ENCODE measurements around the gene TACO1.

The TACO1 gene

DNA sequence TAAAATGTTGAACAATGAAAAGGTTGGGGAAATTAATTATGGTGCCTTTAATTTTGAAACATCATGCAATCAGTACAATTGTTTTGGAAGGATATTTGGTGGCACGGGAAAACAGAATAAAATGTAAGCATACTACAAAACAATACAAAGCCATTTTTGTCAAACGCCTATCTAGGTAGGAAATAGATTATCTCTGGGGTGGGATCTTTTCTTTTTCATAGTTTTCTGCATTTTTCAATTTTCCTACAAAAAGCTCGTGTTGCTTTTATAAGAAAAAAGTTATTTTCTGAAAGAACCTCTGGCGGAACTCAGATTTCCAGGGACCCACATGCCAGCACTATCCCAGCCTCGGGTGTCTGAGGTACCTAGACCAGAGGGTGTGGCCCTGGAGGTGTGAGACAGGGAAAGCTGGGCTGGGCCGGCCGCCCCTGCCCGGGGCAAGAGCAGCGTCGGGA is 20.6 kb downstream of the TACO1 start:
- Histone ChIP-seq H3K23ac (ENCODE audit: low read depth, low read length, poor library complexity) (peak overlapping the region; percentile 99), H2BK15ac (ENCODE audit: low read length) (peak overlapping the region; percentile 87), H3K27me3 (ENCODE audit: control insufficient read depth in 3 of 3, insufficient read depth in 3 of 3, low read depth in 1 of 3, low read length in 3 of 3) (no peaks in the 10 kb centered on the region), H3K36me3 (replicated peaks in 1 of 2; ENCODE audit: control insufficient read depth in 2 of 2, insufficient read depth in 2 of 2, low read length in 2 of 2) (no peaks in the 10 kb centered on the region), H4K91ac (ENCODE audit: low read depth, low read length, poor library complexity) (no peak overlapping the region), H3K18ac (ENCODE audit: low read length) (peak overlapping the region; percentile 97), H2AK5ac (ENCODE audit: low read depth, low read length) (peak overlapping the region; percentile 56), H4K8ac (ENCODE audit: low read depth, low read length) (no peak overlapping the region), H3K79me1 (ENCODE audit: low read depth, low read length) (peaks cover 4% of the 10 kb centered on the region), H3K4ac (ENCODE audit: low read length) (no peak overlapping the region), H3K4me1 (ENCODE audit: control insufficient read depth in 2 of 2, insufficient read depth in 1 of 2, low read depth in 1 of 2, low read length in 2 of 2) (peaks cover 2 to 17% of the 10 kb centered on the region in 2 donors), H3K14ac (ENCODE audit: low read length) (peak overlapping the region; percentile 84), H2BK12ac (ENCODE audit: low read length) (no peak overlapping the region), H3K27ac (replicated peaks; ENCODE audit: low read length) (peak overlapping the region; percentile 89), H3K4me3 (ENCODE audit: low read length in 2 of 2) (peak overlapping the region; percentile 59 to 81), H2BK5ac (ENCODE audit: low read length) (no peak overlapping the region), H3K4me2 (ENCODE audit: insufficient read depth, low read length, poor library complexity, severe bottlenecking) (peak overlapping the region; percentile 77), H3K9ac (ENCODE audit: low read depth, low read length, poor library complexity) (peak overlapping the region; percentile 92), H2BK120ac (ENCODE audit: low read depth, low read length) (peak overlapping the region; percentile 91), H2AFZ (ENCODE audit: low read length) (peak overlapping the region; percentile 92), H3K9me3 (replicated peaks in 1 of 2; ENCODE audit: control insufficient read depth in 2 of 2, insufficient read depth in 1 of 2, low read depth in 1 of 2, low read length in 2 of 2) (no peaks in the 10 kb centered on the region)
- DNase-seq (ENCODE audit: low spot score): no peak
- WGBS, 2 donors (ENCODE audit: extremely low coverage in 2 of 2, insufficient read length in 2 of 2, insufficient replicate concordance in 1 of 2): no CpG with 5 or more reads among the region's 10 CpGs

DNA sequence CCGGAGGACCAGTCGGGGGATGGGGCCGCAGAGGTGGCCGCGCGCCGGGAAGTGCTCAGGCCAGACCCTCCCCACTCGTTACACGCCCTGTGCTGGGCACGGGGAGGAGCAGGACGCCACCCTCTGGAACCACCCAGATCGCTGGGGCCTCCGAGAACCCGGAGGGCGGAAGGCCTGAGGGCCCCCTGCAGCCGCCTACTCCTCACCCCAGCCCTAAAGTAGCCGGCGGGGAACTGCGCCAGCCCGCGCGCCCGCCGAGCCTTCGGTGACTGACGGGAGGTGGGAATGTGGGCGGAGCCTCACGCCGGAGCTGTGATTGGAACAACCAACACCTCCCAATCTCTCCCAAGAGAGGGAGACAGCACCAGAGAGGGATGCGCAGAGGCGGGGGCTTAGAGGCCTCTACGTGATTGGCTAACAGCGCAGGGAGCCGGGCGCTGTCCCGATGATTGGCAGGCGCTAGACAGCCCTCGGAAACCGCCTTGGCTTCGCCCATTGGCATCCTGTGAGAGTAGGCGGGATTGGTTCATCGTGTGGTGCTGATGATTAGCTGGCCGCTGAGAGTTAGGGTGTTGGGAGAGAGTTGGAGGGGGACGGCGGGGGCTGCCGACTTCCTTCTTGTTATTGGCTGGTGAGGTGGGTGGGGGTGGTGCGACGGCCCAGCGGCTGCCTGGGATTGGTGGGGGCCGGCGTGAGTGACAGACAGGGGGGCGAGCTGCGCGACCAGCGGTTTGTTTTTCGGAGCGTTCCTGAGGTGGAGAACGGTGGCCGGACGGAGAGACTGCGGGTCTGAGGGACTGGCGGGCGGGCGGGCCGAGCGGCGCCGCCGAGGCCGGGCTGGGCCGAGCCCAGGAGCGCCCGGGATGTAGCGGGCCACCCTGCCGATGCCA is 21.2 kb downstream of the TACO1 start, which contains the start of gene MAP3K3:
Gene MAP3K3 (plus strand): TSS at position 734 of the 890 bp plus-strand sequence. CDS start 343 bp downstream, outside the sequence.
- peak within 1 kb of the TSS; percentile 32 for H2BK5ac ChIP-seq (ENCODE audit: low read length)
- peak within 1 kb of the TSS; percentile 91 for H2BK120ac ChIP-seq (ENCODE audit: low read depth, low read length)
- peak within 1 kb of the TSS; percentile 84 for H3K14ac ChIP-seq (ENCODE audit: low read length)
- H3K36me3 ChIP-seq (replicated peaks in 1 of 2; ENCODE audit: control insufficient read depth in 2 of 2, insufficient read depth in 2 of 2, low read length in 2 of 2): no peaks in the 10 kb centered on the region
- no peaks in the 10 kb centered on the region for H3K27me3 ChIP-seq (ENCODE audit: control insufficient read depth in 3 of 3, insufficient read depth in 3 of 3, low read depth in 1 of 3, low read length in 3 of 3)
- H4K8ac ChIP-seq (ENCODE audit: low read depth, low read length): no peak within 1 kb of the TSS
- H4K91ac ChIP-seq (ENCODE audit: low read depth, low read length, poor library complexity): no peak within 1 kb of the TSS
- H3K18ac ChIP-seq (ENCODE audit: low read length): peak within 1 kb of the TSS; percentile 97
- H2BK12ac ChIP-seq (ENCODE audit: low read length): no peak within 1 kb of the TSS
- H3K4me2 ChIP-seq (ENCODE audit: insufficient read depth, low read length, poor library complexity, severe bottlenecking): peak within 1 kb of the TSS; percentile 80
- peak within 1 kb of the TSS; percentile 92 for H3K9ac ChIP-seq (ENCODE audit: low read depth, low read length, poor library complexity)
- H3K9me3 ChIP-seq (replicated peaks in 1 of 2; ENCODE audit: control insufficient read depth in 2 of 2, insufficient read depth in 1 of 2, low read depth in 1 of 2, low read length in 2 of 2): no peaks in the 10 kb centered on the region
- H3K4ac ChIP-seq (ENCODE audit: low read length): no peak within 1 kb of the TSS
- peak within 1 kb of the TSS; percentile 92 for H2AFZ ChIP-seq (ENCODE audit: low read length)
- peak within 1 kb of the TSS; percentile 89 for H3K27ac ChIP-seq (replicated peaks; ENCODE audit: low read length)
- peaks cover 2 to 17% of the 10 kb centered on the region in 2 donors for H3K4me1 ChIP-seq (ENCODE audit: control insufficient read depth in 2 of 2, insufficient read depth in 1 of 2, low read depth in 1 of 2, low read length in 2 of 2)
- H3K79me1 ChIP-seq (ENCODE audit: low read depth, low read length): peaks cover 4% of the 10 kb centered on the region
- no CpG with 5 or more reads among the region's 75 CpGs for WGBS, 2 donors (ENCODE audit: extremely low coverage in 2 of 2, insufficient read length in 2 of 2, insufficient replicate concordance in 1 of 2)
- peak within 1 kb of the TSS; percentile 56 for H2AK5ac ChIP-seq (ENCODE audit: low read depth, low read length)
- H3K23ac ChIP-seq (ENCODE audit: low read depth, low read length, poor library complexity): peak within 1 kb of the TSS; percentile 99
- peak within 1 kb of the TSS; percentile 87 for H2BK15ac ChIP-seq (ENCODE audit: low read length)
- DNase-seq (ENCODE audit: low spot score): peak; percentile 100
- H3K4me3 ChIP-seq (ENCODE audit: low read length in 2 of 2): peak within 1 kb of the TSS; percentile 88 to 98

DNA sequence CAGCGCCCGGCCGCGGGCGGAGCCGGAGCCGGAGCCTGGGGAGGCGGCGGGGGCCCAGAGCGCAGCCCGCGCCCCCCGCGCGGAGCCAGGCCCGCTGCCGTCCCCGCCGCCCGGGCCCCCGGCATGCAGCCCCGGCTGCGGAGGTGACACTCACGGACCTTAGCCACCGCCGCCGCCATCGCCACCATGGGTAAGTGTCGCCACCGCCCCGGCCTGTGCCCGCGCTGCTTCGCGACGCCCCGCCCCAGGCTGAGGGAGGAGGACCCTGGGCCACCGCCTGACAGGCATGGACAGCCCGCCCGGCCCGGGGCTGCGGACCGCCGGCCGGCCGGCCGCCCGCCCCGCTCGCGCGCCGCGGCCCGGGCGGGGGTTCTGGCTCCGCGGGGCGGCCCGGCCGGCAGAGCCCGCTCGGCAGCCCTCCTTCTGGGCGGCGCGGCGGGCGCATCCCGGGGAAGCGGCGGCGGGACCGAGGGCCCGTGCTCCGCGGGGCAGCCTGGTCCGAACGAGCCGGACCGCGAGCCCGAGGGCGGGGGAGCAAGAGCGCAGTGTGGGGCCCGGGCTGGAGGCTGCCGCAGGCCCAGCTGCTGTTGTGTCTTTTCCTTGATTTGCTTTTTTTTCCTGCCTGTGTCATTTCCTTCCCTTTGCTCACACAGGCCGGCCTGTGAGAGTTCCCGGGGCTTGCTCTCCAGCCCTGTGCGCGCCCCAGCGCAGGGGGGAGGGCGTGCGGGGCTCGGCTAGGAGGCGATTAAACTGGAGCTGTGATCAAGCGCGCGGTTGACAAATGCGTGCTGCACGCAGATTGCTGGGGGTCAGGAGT is 22.1 kb downstream of the TACO1 start:
- peak overlapping the region; percentile 90 for H3K9ac ChIP-seq (ENCODE audit: low read depth, low read length, poor library complexity)
- H3K79me1 ChIP-seq (ENCODE audit: low read depth, low read length): peaks cover 6% of the 10 kb centered on the region
- H2BK120ac ChIP-seq (ENCODE audit: low read depth, low read length): no peak overlapping the region
- H3K27me3 ChIP-seq (ENCODE audit: control insufficient read depth in 3 of 3, insufficient read depth in 3 of 3, low read depth in 1 of 3, low read length in 3 of 3): no peaks in the 10 kb centered on the region
- no peak overlapping the region for H2AK5ac ChIP-seq (ENCODE audit: low read depth, low read length)
- peaks cover 2 to 17% of the 10 kb centered on the region in 2 donors for H3K4me1 ChIP-seq (ENCODE audit: control insufficient read depth in 2 of 2, insufficient read depth in 1 of 2, low read depth in 1 of 2, low read length in 2 of 2)
- H3K23ac ChIP-seq (ENCODE audit: low read depth, low read length, poor library complexity): peak overlapping the region; percentile 86
- H2BK12ac ChIP-seq (ENCODE audit: low read length): no peak overlapping the region
- no peak overlapping the region for H4K91ac ChIP-seq (ENCODE audit: low read depth, low read length, poor library complexity)
- H4K8ac ChIP-seq (ENCODE audit: low read depth, low read length): no peak overlapping the region
- peak overlapping the region; percentile 85 for H2AFZ ChIP-seq (ENCODE audit: low read length)
- no peaks in the 10 kb centered on the region for H3K36me3 ChIP-seq (replicated peaks in 1 of 2; ENCODE audit: control insufficient read depth in 2 of 2, insufficient read depth in 2 of 2, low read length in 2 of 2)
- H3K4me3 ChIP-seq (ENCODE audit: low read length in 2 of 2): peak overlapping the region; percentile 88 to 98
- peak overlapping the region; percentile 80 for H3K4me2 ChIP-seq (ENCODE audit: insufficient read depth, low read length, poor library complexity, severe bottlenecking)
- H3K9me3 ChIP-seq (replicated peaks in 1 of 2; ENCODE audit: control insufficient read depth in 2 of 2, insufficient read depth in 1 of 2, low read depth in 1 of 2, low read length in 2 of 2): no peaks in the 10 kb centered on the region
- peak overlapping the region; percentile 85 for H3K27ac ChIP-seq (replicated peaks; ENCODE audit: low read length)
- WGBS, 2 donors (ENCODE audit: extremely low coverage in 2 of 2, insufficient read length in 2 of 2, insufficient replicate concordance in 1 of 2): no CpG with 5 or more reads among the region's 100 CpGs
- no peak overlapping the region for H2BK15ac ChIP-seq (ENCODE audit: low read length)
- peak overlapping the region; percentile 83 for H3K18ac ChIP-seq (ENCODE audit: low read length)
- peak overlapping the region; percentile 32 for H2BK5ac ChIP-seq (ENCODE audit: low read length)
- peak; percentile 59 for DNase-seq (ENCODE audit: low spot score)
- H3K4ac ChIP-seq (ENCODE audit: low read length): no peak overlapping the region
- H3K14ac ChIP-seq (ENCODE audit: low read length): peak overlapping the region; percentile 56
